HCT116 (cell line): ENCODE results near the gene CCNC. TPM values are rescaled to one million over a fixed set of nuclear protein-coding genes. Genes with fewer than 3 reads are reported as not detected.

Source experiments
- ATAC-seq: fragments of 200-7000 bp; cut with Tn5 transposase; 2 replicates; pipeline ENCODE4 v1.9.1; 2020; ENCODE audit warnings: mild to moderate bottlenecking, moderate library complexity
- BruUV-seq: library from RNA; stranded (reverse); fragments of 400-500 nt; replicated peaks from 2 replicates; lab custom pipeline; 2021; lab: Mats Ljungman, UMichigan
- CTCF ChIA-PET: fragments of 300-600 bp; sonication (Branson Sonifier 250); formaldehyde crosslinking; loops from one replicate; lab custom pipeline; 2021; ENCODE audit warnings: antibody characterized with exemption; lab: Charles Lee
- POLR2A ChIA-PET: fragments of 300-600, 350-600 bp; sonication (Branson Sonifier 250); formaldehyde crosslinking; loops from one replicate; lab custom pipeline; 2021; ENCODE audit warnings: antibody characterized with exemption; lab: Charles Lee
- RAD21 ChIA-PET, 2 experiments: fragments of 300-600 bp; sonication (Branson Sonifier 250); formaldehyde crosslinking; loops; one replicate each; lab custom pipeline; 2023; ENCODE audit warnings: low total read pairs in 2 of 2; ENCODE audit not compliant: uncharacterized antibody in 2 of 2, unreplicated experiment in 2 of 2, low non-redundant PET in 1 of 2; lab: Charles Lee
- DNase-seq: peaks from one replicate; pipeline ENCODE4 v3.0.0-alpha.2; 2010; ENCODE audit warnings: low read depth, low spot score
- H2AFZ ChIP-seq: fragments of 200-600 bp; shearing (Covaris generic), sonication (generic); 2 replicates; pipeline ENCODE4 v1.6.1; 2017; ENCODE audit warnings: low read depth, mixed run types, mixed read lengths, antibody characterized with exemption, low read length; ENCODE audit not compliant: poor library complexity, severe bottlenecking
- H3K27ac ChIP-seq: 2 replicates; pipeline ENCODE4 v1.5.1; 2012; ENCODE audit warnings: low read depth, low read length
- H3K27me3 ChIP-seq: fragments of 200-600 bp; sonication (generic); 2 replicates; pipeline ENCODE4 v1.6.1; 2016; ENCODE audit warnings: mixed run types, low read length, mixed read lengths; ENCODE audit not compliant: insufficient read depth
- H3K36me3 ChIP-seq, 2 experiments: fragments of 200-500 bp in 1 of 2; fragments of 200-600 bp in 1 of 2; sonication (Bioruptor generic) in 1 of 2; sonication (generic) in 1 of 2; 2 replicates each; pipeline versions ENCODE4 v1.5.1 to v1.6.1; 2014 to 2016; ENCODE audit warnings: low read length in 2 of 2, inconsistent platforms in 1 of 2, mixed read lengths in 1 of 2, mixed run types in 1 of 2; ENCODE audit not compliant: insufficient read depth in 2 of 2, control insufficient read depth in 1 of 2
- H3K4me1 ChIP-seq, 2 experiments: fragments of 200-600 bp in 1 of 2; sonication (generic) in 1 of 2; 2 replicates each; pipeline versions ENCODE4 v1.5.1 to v1.6.1; 2012 to 2017; ENCODE audit warnings: low read length in 2 of 2, inconsistent platforms in 1 of 2, mild to moderate bottlenecking in 1 of 2, mixed read lengths in 1 of 2, mixed run types in 1 of 2, moderate library complexity in 1 of 2; ENCODE audit not compliant: insufficient read depth in 2 of 2, control insufficient read depth in 1 of 2
- H3K4me2 ChIP-seq: fragments of 200-600 bp; sonication (generic); 2 replicates; pipeline ENCODE4 v1.6.1; 2017; ENCODE audit warnings: mixed run types, low read length, mixed read lengths
- H3K4me3 ChIP-seq, 2 experiments: fragments of 200-600 bp in 1 of 2; sonication (generic) in 1 of 2; replicated peaks in 1 of 2; 2 replicates each; pipeline ENCODE4 v1.5.1; 2011 to 2016; ENCODE audit warnings: low read length in 2 of 2, control low read depth in 1 of 2, low read depth in 1 of 2, mild to moderate bottlenecking in 1 of 2, mixed read lengths in 1 of 2, mixed run types in 1 of 2
- H3K79me2 ChIP-seq: fragments of 200-600 bp; sonication (generic); 2 replicates; pipeline ENCODE4 v1.6.1; 2017; ENCODE audit warnings: mild to moderate bottlenecking, mixed run types, low read length, moderate library complexity, mixed read lengths; ENCODE audit not compliant: insufficient read depth
- H3K9ac ChIP-seq: fragments of 200-600 bp; sonication (generic); 2 replicates; pipeline ENCODE4 v1.6.1; 2016; ENCODE audit warnings: low read length, mixed read lengths
- H3K9me2 ChIP-seq: fragments of 200-600 bp; sonication (generic), shearing (Covaris generic); 2 replicates; pipeline ENCODE4 v1.6.1; 2017; ENCODE audit warnings: mixed run types, mild to moderate bottlenecking, moderate library complexity; ENCODE audit not compliant: insufficient read depth
- H3K9me3 ChIP-seq, 2 experiments: fragments of 200-500 bp in 1 of 2; fragments of 200-600 bp in 1 of 2; sonication (Bioruptor generic) in 1 of 2; sonication (generic) in 1 of 2; 2 replicates each; pipeline ENCODE4 v1.6.1; 2014 to 2017; ENCODE audit warnings: low read length in 2 of 2, mixed read lengths in 2 of 2, inconsistent platforms in 1 of 2, low read depth in 1 of 2, mild to moderate bottlenecking in 1 of 2, mixed run types in 1 of 2, moderate library complexity in 1 of 2; ENCODE audit not compliant: control insufficient read depth in 1 of 2, insufficient read depth in 1 of 2
- H4K20me1 ChIP-seq: fragments of 200-600 bp; sonication (generic), shearing (Covaris generic); 2 replicates; pipeline ENCODE4 v1.6.1; 2017; ENCODE audit warnings: mixed run types, mild to moderate bottlenecking, moderate library complexity; ENCODE audit not compliant: insufficient read depth
- CBX3 ChIP-seq: IDR thresholded peaks from 2 replicates; pipeline ENCODE4 v1.6.1; 2012; ENCODE audit warnings: low read depth
- CEBPB ChIP-seq: IDR thresholded peaks from 2 replicates; pipeline ENCODE4 v1.6.1; 2012; ENCODE audit warnings: low read depth
- EGR1 ChIP-seq: IDR thresholded peaks from 2 replicates; pipeline ENCODE4 v1.6.1; 2012; ENCODE audit warnings: low read depth
- ELF1 ChIP-seq: IDR thresholded peaks from 2 replicates; pipeline ENCODE4 v1.6.1; 2012; ENCODE audit warnings: low read depth, borderline replicate concordance
- EZH2 ChIP-seq: fragments of 200-600 bp; sonication (generic); IDR thresholded peaks from 2 replicates; pipeline ENCODE4 v1.6.1; 2017; ENCODE audit warnings: antibody characterized with exemption, mixed run types
- EZH2phosphoT487 ChIP-seq: fragments of 200-600 bp; IDR thresholded peaks from 2 replicates; pipeline ENCODE4 v1.6.1; 2018; ENCODE audit warnings: antibody characterized with exemption, borderline replicate concordance
- FOSL1 ChIP-seq: IDR thresholded peaks from 2 replicates; pipeline ENCODE4 v1.6.1; 2012; ENCODE audit warnings: low read depth
- POLR2A ChIP-seq: IDR thresholded peaks from 2 replicates; pipeline ENCODE4 v1.7.0; 2011; ENCODE audit warnings: borderline replicate concordance; ENCODE audit not compliant: insufficient read depth, insufficient read length; ENCODE audit errors: extremely low read depth
- RAD21 ChIP-seq: IDR thresholded peaks from 2 replicates; pipeline ENCODE4 v1.6.1; 2012; ENCODE audit warnings: low read depth, mild to moderate bottlenecking
- SIN3A ChIP-seq: IDR thresholded peaks from 2 replicates; pipeline ENCODE4 v1.6.1; 2012; ENCODE audit warnings: low read depth
- SRF ChIP-seq: IDR thresholded peaks from 2 replicates; pipeline ENCODE4 v1.6.1; 2012; ENCODE audit warnings: low read depth
- YY1 ChIP-seq: IDR thresholded peaks from 2 replicates; pipeline ENCODE4 v1.6.1; 2011; ENCODE audit warnings: low read length, low read depth, moderate library complexity, mild to moderate bottlenecking; ENCODE audit not compliant: insufficient replicate concordance; ENCODE audit errors: extremely low read depth
- ZFX ChIP-seq: fragments of 450-650 bp; IDR thresholded peaks from 2 replicates; pipeline ENCODE4 v1.6.1; 2017
- ZNF274 ChIP-seq: fragments of 200-500 bp; sonication (Bioruptor generic); IDR thresholded peaks from 2 replicates; pipeline ENCODE4 v1.6.1; 2014; ENCODE audit warnings: mild to moderate bottlenecking, low read depth, low read length, inconsistent platforms
- intact Hi-C: fragments of 100-400 bp; cut with micrococcal nuclease; formaldehyde crosslinking; loops from 2 replicates; pipeline ENCODE4 v1.10.0; 2022
- total RNA-seq: library from RNA; stranded (reverse); gene quantifications from one replicate; pipeline ENCODE4 v1.2.1, GENCODE V29; 2021; ENCODE audit not compliant: unreplicated experiment
- TF ChIP-seq, protein P1 (sequence below): IDR thresholded peaks from 2 replicates; pipeline ENCODE4 v1.6.1; 2012
- TF ChIP-seq, protein P2 (sequence below), 3 experiments: fragments of 200-600 bp in 1 of 3; sonication (generic) in 1 of 3; IDR thresholded peaks in 2 of 3; conservative IDR thresholded peaks in 1 of 3; 2 replicates each; pipeline ENCODE4 v1.5.1; 2012 to 2017; ENCODE audit warnings: low read depth in 2 of 3, low read length in 2 of 3, antibody characterized with exemption in 1 of 3, borderline replicate concordance in 1 of 3, control low read depth in 1 of 3, mild to moderate bottlenecking in 1 of 3, mixed read lengths in 1 of 3, mixed run types in 1 of 3, moderate library complexity in 1 of 3; ENCODE audit not compliant: insufficient read depth in 1 of 3
- TF ChIP-seq, protein P3 (sequence below): IDR thresholded peaks from 2 replicates; pipeline ENCODE4 v1.6.1; 2012; ENCODE audit warnings: low read depth

The CCNC gene
- total RNA-seq, 1 experiment from 2014 or later: 78.5 TPM

DNA sequence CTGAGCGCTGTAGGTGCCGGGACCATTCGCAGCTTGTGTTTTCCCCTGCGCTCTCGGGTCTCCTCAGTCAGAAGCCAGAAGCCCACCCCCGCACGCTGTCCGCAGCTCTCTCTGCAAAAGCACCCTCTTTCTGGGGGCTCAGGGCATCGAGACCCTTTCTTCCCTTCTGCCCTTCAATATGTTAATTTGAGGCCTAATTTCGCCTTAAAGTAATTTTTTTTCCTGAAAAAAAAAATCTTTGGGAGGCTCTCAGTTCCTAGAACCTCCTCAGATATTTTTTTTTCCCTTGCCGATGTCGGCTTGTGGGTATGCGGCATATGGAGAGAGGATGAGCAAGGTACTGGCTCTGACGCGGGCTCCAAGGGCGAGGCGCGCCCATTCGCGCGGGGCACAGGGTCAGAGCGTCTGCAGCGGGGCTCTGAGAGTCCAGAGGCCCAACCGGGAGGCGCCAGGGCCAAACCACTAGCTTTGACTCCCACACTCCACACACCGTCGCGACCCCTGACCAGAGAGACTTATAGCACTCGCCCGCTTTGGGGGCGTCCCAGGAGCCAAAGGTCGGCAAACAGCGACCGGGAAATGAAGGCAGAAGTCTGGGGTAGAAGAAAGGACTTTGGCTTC, 39.1 kb upstream of the CCNC start:
- POLR2A ChIA-PET: no interaction called here
- H3K27me3 ChIP-seq: no peaks in the 10 kb centered on the region
- no peak overlapping the region for H3K9ac ChIP-seq
- H3K4me1 ChIP-seq: no peaks in the 10 kb centered on the region
- no peak overlapping the region for H2AFZ ChIP-seq
- H3K27ac ChIP-seq: no peak overlapping the region
- RAD21 ChIA-PET: no interaction called here
- DNase-seq (no peak), ATAC-seq (no peak)
- intact Hi-C loops: no loop called here
- CTCF ChIA-PET: no interaction called here
- no TSS peak for BruUV-seq
- no peaks in the 10 kb centered on the region for H3K79me2 ChIP-seq
- H3K36me3 ChIP-seq: no peaks in the 10 kb centered on the region
- no peak overlapping the region for H3K4me3 ChIP-seq
- H4K20me1 ChIP-seq: no peaks in the 10 kb centered on the region
- no peak for TF ChIP-seq CBX3
- no peak for TF ChIP-seq FOSL1
- no peak for TF ChIP-seq SRF
- no peak for TF ChIP-seq RAD21
- TF ChIP-seq EGR1: no peak
- TF ChIP-seq, protein P1, sequence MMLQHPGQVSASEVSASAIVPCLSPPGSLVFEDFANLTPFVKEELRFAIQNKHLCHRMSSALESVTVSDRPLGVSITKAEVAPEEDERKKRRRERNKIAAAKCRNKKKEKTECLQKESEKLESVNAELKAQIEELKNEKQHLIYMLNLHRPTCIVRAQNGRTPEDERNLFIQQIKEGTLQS: no peak
- no peak for TF ChIP-seq ELF1
- TF ChIP-seq ZFX: no peak
- TF ChIP-seq EZH2: no peak
- no peak for TF ChIP-seq EZH2phosphoT487
- TF ChIP-seq CEBPB: no peak
- TF ChIP-seq, protein P2, sequence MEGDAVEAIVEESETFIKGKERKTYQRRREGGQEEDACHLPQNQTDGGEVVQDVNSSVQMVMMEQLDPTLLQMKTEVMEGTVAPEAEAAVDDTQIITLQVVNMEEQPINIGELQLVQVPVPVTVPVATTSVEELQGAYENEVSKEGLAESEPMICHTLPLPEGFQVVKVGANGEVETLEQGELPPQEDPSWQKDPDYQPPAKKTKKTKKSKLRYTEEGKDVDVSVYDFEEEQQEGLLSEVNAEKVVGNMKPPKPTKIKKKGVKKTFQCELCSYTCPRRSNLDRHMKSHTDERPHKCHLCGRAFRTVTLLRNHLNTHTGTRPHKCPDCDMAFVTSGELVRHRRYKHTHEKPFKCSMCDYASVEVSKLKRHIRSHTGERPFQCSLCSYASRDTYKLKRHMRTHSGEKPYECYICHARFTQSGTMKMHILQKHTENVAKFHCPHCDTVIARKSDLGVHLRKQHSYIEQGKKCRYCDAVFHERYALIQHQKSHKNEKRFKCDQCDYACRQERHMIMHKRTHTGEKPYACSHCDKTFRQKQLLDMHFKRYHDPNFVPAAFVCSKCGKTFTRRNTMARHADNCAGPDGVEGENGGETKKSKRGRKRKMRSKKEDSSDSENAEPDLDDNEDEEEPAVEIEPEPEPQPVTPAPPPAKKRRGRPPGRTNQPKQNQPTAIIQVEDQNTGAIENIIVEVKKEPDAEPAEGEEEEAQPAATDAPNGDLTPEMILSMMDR (IDR thresholded peaks at IDR 0.05 in 2 of 3, conservative IDR thresholded peaks at IDR 0.05 in 1 of 3; ENCODE audit: borderline replicate concordance in 1 of 3, insufficient read depth in 1 of 3, low read depth in 2 of 3, low read length in 2 of 3): no peak
- TF ChIP-seq, protein P3, sequence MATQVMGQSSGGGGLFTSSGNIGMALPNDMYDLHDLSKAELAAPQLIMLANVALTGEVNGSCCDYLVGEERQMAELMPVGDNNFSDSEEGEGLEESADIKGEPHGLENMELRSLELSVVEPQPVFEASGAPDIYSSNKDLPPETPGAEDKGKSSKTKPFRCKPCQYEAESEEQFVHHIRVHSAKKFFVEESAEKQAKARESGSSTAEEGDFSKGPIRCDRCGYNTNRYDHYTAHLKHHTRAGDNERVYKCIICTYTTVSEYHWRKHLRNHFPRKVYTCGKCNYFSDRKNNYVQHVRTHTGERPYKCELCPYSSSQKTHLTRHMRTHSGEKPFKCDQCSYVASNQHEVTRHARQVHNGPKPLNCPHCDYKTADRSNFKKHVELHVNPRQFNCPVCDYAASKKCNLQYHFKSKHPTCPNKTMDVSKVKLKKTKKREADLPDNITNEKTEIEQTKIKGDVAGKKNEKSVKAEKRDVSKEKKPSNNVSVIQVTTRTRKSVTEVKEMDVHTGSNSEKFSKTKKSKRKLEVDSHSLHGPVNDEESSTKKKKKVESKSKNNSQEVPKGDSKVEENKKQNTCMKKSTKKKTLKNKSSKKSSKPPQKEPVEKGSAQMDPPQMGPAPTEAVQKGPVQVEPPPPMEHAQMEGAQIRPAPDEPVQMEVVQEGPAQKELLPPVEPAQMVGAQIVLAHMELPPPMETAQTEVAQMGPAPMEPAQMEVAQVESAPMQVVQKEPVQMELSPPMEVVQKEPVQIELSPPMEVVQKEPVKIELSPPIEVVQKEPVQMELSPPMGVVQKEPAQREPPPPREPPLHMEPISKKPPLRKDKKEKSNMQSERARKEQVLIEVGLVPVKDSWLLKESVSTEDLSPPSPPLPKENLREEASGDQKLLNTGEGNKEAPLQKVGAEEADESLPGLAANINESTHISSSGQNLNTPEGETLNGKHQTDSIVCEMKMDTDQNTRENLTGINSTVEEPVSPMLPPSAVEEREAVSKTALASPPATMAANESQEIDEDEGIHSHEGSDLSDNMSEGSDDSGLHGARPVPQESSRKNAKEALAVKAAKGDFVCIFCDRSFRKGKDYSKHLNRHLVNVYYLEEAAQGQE: no peak
- no peak for TF ChIP-seq SIN3A
- no peak for TF ChIP-seq POLR2A
- TF ChIP-seq YY1: no peak
- TF ChIP-seq ZNF274: no peak
- H3K4me2 ChIP-seq: no peak overlapping the region
- no peaks in the 10 kb centered on the region for H3K9me3 ChIP-seq
- H3K9me2 ChIP-seq: no peaks in the 10 kb centered on the region
